ENCODE results near the gene SYNGR4.
"Not testable (repeated sequence)": the region's sequence is repeated elsewhere in the genome, so short reads cannot be mapped to it uniquely, and the experiment has no call there.

SYNGR4 gene

DNA sequence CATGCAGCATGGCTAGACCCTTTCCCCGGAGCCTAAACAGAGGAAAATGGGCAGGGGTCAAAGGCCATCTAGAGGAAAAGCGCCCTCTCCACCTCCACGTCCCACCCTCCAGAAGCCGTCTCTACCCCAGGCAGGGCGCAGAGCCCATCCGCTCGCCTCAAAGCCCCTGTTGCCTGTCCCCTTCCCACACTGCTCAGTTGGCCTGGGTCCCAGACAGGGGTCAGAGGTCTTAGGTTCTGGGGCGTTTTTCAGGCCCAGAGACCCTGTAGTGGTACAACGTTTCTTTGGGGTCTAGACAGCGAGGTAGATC is 712 bp upstream of the SYNGR4 start:
- TF ChIP-seq, protein P1, sequence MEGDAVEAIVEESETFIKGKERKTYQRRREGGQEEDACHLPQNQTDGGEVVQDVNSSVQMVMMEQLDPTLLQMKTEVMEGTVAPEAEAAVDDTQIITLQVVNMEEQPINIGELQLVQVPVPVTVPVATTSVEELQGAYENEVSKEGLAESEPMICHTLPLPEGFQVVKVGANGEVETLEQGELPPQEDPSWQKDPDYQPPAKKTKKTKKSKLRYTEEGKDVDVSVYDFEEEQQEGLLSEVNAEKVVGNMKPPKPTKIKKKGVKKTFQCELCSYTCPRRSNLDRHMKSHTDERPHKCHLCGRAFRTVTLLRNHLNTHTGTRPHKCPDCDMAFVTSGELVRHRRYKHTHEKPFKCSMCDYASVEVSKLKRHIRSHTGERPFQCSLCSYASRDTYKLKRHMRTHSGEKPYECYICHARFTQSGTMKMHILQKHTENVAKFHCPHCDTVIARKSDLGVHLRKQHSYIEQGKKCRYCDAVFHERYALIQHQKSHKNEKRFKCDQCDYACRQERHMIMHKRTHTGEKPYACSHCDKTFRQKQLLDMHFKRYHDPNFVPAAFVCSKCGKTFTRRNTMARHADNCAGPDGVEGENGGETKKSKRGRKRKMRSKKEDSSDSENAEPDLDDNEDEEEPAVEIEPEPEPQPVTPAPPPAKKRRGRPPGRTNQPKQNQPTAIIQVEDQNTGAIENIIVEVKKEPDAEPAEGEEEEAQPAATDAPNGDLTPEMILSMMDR (conservative IDR thresholded peaks at IDR 0.05; ENCODE audit: low read depth, low read length) = no peak
- no peak for DNase-seq (ENCODE audit: low read depth)
- peak overlapping the region; percentile 55 for H3K4me3 ChIP-seq (ENCODE audit: low read length)

DNA sequence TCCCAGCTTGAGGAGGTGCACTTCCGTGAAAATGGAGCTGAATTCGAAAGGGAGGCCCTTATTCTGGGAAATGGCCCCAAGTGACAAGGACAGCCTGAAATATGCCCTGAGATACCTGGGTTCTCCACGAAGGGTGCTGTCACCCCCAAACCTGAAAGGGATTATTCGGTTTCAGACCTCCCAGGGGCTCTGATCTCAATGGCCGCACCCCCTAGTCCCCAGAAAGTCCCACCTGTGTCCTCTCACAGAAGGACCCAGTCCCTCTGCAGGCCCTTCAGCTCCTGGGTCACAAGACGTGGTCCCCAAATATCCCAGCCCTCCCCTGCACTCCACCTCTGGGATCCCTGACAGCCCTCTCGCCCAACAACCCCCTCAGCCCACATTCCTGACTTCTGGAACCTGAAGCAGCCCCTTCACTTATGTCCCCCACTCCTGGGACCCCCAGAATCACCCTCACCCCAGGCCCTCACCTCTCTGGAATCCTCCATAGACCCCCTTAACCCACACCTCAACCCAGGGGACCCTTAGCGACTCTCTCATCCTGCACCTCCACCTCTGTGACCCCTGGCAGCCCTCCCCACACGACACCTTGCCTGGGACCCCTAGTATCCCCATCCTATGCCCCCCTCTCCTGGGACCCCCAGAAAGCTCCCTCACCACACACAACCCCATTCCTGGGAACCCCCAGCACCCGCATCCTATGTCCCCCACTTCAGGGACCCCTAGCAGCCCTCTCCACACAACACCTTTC is 606 bp downstream of the SYNGR4 start:
- H3K4me3 ChIP-seq (ENCODE audit: low read length) = peak overlapping the region; percentile 55
- TF ChIP-seq, protein P1 (conservative IDR thresholded peaks at IDR 0.05; ENCODE audit: low read depth, low read length) = no peak
- DNase-seq (ENCODE audit: low read depth) = no peak

DNA sequence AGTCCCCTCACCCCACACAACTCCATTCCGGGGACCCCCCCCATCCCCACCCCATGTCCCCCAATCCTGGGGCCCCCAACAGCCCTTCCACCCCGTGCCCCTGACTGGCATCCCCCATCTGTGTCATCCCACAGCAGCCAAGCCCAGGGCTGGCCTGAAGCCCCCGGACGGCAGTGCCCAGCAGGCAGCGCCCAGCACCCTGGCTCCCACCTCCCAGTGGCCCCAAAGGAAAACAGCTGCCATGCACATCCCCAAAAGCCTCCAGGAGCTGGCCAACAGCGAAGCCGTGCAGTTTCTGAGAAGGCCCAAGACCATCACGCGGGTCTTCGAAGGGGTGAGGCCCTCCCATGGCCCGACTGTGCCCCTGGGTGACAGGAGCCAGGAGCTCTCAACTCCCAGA is 1.4 kb downstream of the SYNGR4 start:
- H3K4me3 ChIP-seq (ENCODE audit: low read length) = no peak overlapping the region
- TF ChIP-seq, protein P1 (conservative IDR thresholded peaks at IDR 0.05; ENCODE audit: low read depth, low read length) = no peak
- no peak for DNase-seq (ENCODE audit: low read depth)

DNA sequence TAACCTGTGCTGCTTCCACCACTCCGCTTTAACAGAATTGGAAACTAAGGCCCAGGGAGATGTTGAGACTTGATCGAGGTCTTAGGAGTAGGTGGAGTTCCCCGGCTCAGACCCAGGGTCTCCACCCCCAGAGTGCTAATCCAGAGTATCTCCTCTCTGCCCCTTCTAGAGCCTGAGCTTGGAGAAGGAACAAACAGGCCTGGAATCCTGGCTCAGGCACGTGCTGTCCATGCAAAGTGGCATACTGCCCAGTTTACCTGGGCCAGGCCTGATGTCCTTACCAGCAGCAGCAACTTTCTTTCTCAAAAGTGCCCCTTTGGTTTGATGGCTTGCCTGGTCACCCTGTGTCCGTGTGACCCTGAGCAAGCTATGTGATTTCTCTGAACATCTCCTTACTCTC is 3.7 kb downstream of the SYNGR4 start:
- DNase-seq (ENCODE audit: low read depth) = no peak
- no peak overlapping the region for H3K4me3 ChIP-seq (ENCODE audit: low read length)
- TF ChIP-seq, protein P1 (conservative IDR thresholded peaks at IDR 0.05; ENCODE audit: low read depth, low read length) = no peak

DNA sequence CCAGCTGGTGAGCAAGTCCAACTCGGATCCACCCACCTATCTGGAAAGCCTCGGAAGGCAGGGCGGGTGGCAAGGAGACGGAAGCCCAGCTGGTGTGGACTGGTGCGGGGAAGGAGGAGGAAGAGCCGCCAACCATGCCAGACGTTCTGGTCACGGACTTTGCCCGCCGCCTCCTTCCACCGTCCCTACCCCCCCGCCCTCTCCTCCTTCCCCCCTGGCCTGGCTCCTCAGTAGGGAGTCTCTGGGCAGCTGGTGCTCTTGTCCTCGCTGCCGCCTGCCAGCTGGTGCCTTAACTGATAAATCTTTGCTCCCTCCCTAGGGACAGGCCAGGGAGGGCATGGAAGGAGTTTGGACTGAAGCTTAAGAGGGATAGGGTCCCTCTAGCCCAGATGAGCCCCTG is 4.8 kb downstream of the SYNGR4 start:
- no peak overlapping the region for H3K4me3 ChIP-seq (ENCODE audit: low read length)
- no peak for DNase-seq (ENCODE audit: low read depth)
- TF ChIP-seq, protein P1 (conservative IDR thresholded peaks at IDR 0.05; ENCODE audit: low read depth, low read length) = no peak

DNA sequence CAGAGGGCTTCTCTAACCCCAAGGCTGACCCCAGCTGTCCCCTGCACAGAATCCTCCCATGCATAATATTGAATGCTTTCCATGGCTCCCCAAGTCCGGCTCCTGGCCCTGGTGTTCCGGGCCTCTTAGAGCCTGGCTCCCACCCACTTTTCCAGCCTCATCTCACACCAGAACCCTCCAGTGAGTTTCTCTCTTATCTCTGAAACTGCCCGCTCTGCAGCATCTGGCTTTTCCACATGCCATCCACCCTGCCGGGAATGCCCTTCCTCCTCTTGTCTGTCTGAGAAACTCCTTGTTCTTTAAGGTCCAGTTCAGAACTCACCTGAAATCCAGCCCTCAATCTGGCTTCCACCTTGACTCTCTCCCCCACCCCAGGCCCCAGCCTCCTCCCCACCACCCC is 6.8 kb downstream of the SYNGR4 start:
- TF ChIP-seq, protein P1 (conservative IDR thresholded peaks at IDR 0.05; ENCODE audit: low read depth, low read length) = no peak
- H3K4me3 ChIP-seq (ENCODE audit: low read length) = no peak overlapping the region
- no peak for DNase-seq (ENCODE audit: low read depth)

DNA sequence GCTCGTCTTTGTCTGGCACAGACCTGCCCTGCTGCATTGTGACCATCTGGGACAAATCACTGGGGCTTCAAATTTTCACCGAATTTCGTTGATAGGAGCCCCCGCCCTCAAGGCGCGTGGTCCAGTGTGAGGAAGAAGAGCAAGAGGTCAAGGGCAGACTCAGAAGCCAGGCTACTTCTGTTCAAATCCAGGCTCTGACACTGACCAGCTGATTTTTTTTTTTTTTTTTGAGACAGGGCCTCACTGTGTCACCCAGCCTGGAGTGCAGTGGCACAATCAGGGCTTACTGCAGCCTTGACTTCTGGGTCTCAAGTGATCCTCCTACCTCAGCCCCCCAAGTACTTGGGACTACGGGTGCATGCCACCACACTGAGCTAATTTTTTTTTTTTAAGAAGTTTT is 7.2 kb downstream of the SYNGR4 start:
- H3K4me3 ChIP-seq (ENCODE audit: low read length) = no peak overlapping the region
- TF ChIP-seq, protein P1 (conservative IDR thresholded peaks at IDR 0.05; ENCODE audit: low read depth, low read length) = no peak
- DNase-seq (ENCODE audit: low read depth) = no peak

DNA sequence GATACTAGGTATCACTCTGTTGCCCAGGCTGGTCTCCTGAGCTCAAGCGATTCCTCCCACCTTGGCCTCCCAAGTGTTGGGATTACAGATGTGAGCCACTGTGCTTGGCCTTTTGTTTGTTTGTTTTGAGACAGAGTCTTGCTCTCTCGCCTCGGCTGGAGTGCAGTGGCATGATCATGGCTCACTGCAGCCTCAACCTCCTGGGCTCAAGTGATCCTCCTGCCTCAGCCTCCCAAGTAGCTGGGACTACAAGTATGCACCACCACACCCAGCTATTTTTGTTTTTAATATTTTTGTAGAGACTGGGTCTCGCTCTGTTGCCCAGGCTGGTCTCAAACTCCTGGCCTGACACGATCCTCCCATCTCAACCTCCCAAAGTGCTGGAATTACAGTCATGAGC is 7.6 kb downstream of the SYNGR4 start:
- not testable (repeated sequence) for DNase-seq (ENCODE audit: low read depth); H3K4me3 ChIP-seq (ENCODE audit: low read length)

All from retinal pigment epithelial cell (primary cell).